HAP-1 (cell line): ENCODE measurements around the gene NKAIN2.

Source experiments
- DNase-seq, 2 experiments: peaks; one replicate each; pipeline ENCODE4 v3.0.0-alpha.2; 2016 to 2020; ENCODE audit warnings: low spot score in 2 of 2
- H3K27me3 ChIP-seq: fragments of 250-450 bp; sonication (Bioruptor Pico); 2 replicates; pipeline ENCODE4 v1.5.1; 2020; ENCODE audit warnings: low read depth, mild to moderate bottlenecking, moderate library complexity
- H3K36me3 ChIP-seq: fragments of 250-450 bp; sonication (Bioruptor Pico); replicated peaks from 2 replicates; pipeline ENCODE4 v1.5.1; 2020; ENCODE audit warnings: mild to moderate bottlenecking
- H3K4me1 ChIP-seq: fragments of 250-450 bp; sonication (Bioruptor Pico); 2 replicates; pipeline ENCODE4 v1.5.1; 2020; ENCODE audit warnings: mild to moderate bottlenecking
- H3K4me3 ChIP-seq: fragments of 250-450 bp; sonication (Bioruptor Pico); 2 replicates; pipeline ENCODE4 v1.5.1; 2020; ENCODE audit warnings: mild to moderate bottlenecking, moderate library complexity
- H3K9me3 ChIP-seq: fragments of 250-450 bp; sonication (Bioruptor Pico); 2 replicates; pipeline ENCODE4 v1.5.1; 2020; ENCODE audit warnings: mild to moderate bottlenecking, moderate library complexity
- in situ Hi-C: fragments of 300-500 bp; cut with MboI; formaldehyde crosslinking; loops from 3 replicates; pipeline ENCODE4 v1.14.3; 2020; ENCODE audit warnings: low sequenced_read_pairs, inconsistent platforms, mixed read lengths

The NKAIN2 gene

DNA sequence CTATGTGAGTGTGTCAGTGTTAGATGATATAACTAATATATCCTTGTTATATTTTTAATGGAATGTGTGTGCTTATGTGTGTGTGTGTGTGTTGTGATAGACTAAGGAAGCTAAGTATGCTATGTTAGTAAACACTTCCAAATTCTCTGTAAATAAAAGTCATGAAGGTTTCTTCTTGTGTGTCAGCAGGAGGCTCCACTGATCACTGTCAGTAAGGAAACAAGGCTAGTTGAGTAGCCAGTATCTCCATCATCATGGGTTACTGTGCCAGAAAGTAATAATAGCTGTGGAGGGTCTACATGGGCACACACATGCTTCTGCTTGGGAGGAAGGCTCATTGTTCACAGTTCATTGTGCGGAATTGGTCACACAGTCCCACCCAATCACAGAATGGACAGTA, 855.8 kb downstream of the NKAIN2 start:
- in situ Hi-C loops, result no loop called here
- Histone ChIP-seq H3K27me3 (no peaks in the 10 kb centered on the region), H3K9me3 (no peaks in the 10 kb centered on the region), H3K4me1 (peaks cover 14% of the 10 kb centered on the region), H3K4me3 (no peak overlapping the region), H3K36me3 (no peaks in the 10 kb centered on the region)
- DNase-seq, result no peak

DNA sequence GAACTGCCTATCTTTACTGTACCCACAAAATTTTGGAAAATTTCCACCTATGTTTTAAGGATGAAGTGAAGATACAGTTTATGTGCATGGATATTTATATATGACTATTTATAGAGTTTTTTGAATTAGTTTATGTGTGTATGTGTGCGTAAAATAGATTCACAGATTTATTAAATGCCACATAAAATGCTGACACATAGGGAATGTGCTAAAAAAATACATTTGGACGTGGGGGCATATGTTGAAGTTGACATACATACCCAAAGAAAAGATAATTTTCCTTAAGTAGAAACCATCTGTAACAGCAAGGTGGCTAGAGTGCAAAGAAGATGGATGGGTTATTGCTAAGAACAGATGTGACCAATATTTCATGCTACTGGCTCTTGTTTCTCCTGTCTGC, 856.5 kb downstream of the NKAIN2 start:
- H3K9me3 ChIP-seq, result no peaks in the 10 kb centered on the region
- no peaks in the 10 kb centered on the region for H3K36me3 ChIP-seq
- in situ Hi-C loops, result no loop called here
- no peaks in the 10 kb centered on the region for H3K27me3 ChIP-seq
- peaks cover 14% of the 10 kb centered on the region for H3K4me1 ChIP-seq
- DNase-seq, result no peak
- H3K4me3 ChIP-seq, result no peak overlapping the region

DNA sequence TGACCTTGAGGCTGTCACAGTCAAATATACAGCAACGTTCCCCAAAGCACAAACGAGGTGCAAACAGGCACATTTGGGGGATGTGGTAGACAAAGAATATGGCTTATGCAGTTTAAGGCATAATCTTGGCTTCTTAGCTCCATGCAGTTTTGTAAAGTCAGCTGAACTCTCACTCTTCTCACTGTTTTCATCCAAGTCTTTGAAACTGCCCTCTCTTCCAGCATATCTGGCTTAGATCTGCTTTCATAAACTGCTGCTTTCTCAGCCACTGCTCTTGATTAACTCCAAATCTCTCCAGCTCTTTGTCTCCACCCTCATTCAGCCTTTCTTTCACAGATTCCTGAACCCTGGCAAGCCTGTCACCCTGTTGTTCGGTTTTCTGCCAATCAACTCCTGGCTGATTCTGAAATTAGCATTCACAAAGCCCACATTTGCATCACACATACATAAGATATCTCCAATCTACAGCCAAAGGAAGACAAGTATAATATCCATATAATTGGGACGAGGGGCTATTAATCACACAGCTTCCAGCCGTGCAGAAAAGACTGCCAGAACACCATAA, 857.5 kb downstream of the NKAIN2 start:
- Histone ChIP-seq H3K4me3 (no peak overlapping the region), H3K36me3 (no peaks in the 10 kb centered on the region), H3K27me3 (no peaks in the 10 kb centered on the region), H3K4me1 (peaks cover 14% of the 10 kb centered on the region), H3K9me3 (no peaks in the 10 kb centered on the region)
- in situ Hi-C loops, result no loop called here
- DNase-seq, result peak; percentile 81 to 98

DNA sequence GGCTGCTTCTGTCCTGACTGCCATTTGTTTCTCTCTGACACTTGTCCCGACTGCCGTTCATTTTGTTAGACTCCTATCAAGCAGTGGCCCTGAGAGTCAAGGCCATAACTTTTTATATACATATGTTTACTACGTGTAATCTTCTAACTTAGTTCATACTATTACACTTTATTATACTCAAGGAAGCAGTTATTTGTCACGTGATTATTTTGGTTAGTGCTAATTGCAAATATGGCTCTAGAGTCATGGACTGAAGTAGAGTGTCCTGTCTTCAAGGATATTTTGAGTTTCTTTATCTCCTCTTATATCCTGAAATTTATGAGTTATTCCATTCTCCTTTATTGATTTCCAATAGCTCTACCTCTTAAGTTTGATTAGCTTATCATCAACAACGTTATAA, 864.4 kb downstream of the NKAIN2 start:
- no peaks in the 10 kb centered on the region for H3K36me3 ChIP-seq
- no peaks in the 10 kb centered on the region for H3K27me3 ChIP-seq
- H3K4me1 ChIP-seq, result no peaks in the 10 kb centered on the region
- H3K9me3 ChIP-seq, result no peaks in the 10 kb centered on the region
- no peak overlapping the region for H3K4me3 ChIP-seq
- in situ Hi-C loops, result no loop called here
- DNase-seq, result no peak

DNA sequence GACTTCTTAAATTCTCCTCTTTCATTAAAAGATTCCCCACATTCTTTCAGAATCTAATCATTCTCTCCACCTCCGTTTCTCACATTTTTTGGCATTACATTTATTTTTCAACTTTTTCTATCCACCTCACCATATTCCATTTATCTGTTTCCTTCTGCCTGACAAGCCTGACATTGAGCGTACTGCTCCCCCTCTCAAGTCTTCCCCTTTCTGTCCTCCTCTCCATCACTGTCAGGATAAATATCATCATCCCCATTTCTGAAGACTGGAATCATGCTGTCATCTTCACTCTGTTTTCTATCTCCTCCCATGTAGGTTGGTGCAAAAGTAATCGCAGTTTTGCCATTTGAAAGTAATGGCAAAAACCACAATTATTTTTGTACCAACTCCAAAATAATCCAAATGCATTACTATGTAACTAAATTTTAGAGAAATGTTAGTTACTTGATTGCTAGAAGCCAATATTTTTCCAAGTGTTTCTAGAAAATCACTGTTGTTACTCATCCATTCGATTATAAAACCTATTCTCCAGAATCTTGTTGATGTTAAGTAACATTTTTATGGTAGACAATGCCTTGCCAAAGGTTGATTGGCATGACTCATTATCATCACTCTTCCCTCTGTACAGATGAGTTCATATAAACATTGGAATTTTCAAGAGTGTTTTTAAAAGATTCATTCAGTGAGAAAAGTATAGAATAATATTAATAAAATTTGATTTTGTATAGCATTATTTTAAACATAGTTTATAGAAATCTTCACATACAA, 866.2 kb downstream of the NKAIN2 start:
- no peaks in the 10 kb centered on the region for H3K36me3 ChIP-seq
- peaks cover 3% of the 10 kb centered on the region; the same call in 1 of the 2 replicates for H3K9me3 ChIP-seq
- DNase-seq, result no peak
- H3K27me3 ChIP-seq, result no peaks in the 10 kb centered on the region
- in situ Hi-C loops, result no loop called here
- no peaks in the 10 kb centered on the region for H3K4me1 ChIP-seq
- no peak overlapping the region for H3K4me3 ChIP-seq

DNA sequence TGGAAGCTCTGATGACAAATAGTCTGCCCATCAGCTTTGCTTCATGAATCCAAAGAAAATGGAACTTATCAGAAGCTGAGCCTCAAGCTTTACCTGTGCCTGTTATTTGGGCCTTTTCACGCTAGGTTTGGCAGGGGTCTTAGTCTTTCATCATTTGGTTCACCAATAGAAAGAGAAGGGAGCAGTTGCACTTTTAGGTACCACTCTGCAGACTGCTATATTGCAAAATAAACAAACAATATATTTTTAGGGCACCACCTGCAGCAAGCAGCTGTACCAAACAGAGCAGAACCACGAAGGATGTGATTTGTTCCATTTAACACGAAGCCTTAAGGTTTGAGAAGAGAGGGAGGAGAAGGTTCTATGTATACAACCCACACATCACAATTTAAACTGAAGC, 867.1 kb downstream of the NKAIN2 start:
- in situ Hi-C loops, result no loop called here
- H3K4me1 ChIP-seq, result no peaks in the 10 kb centered on the region
- no peaks in the 10 kb centered on the region for H3K27me3 ChIP-seq
- H3K36me3 ChIP-seq, result no peaks in the 10 kb centered on the region
- H3K4me3 ChIP-seq, result no peak overlapping the region
- DNase-seq, result no peak
- peaks cover 3% of the 10 kb centered on the region; the same call in 1 of the 2 replicates for H3K9me3 ChIP-seq

DNA sequence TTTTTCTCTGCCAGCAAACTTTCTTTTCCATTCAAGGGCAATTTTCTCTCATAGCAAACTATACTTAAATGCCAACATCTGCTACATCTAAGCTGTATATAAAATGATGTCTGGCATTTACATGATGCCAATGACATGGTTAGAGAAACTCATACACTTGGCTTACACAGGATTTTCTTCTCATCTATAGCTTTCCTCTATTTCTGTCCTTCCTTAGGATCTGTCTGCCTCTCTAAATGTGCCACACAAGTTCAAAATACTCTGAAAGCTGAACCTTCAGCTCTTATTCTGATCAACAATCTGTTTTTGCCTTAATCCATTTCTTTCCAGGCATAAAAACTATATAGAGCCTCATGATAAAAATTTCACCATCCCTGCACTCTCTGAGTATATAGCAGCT, 867.7 kb downstream of the NKAIN2 start:
- Histone ChIP-seq H3K4me1 (no peaks in the 10 kb centered on the region), H3K27me3 (no peaks in the 10 kb centered on the region), H3K36me3 (no peaks in the 10 kb centered on the region), H3K9me3 (peaks cover 3% of the 10 kb centered on the region; the same call in 1 of the 2 replicates), H3K4me3 (no peak overlapping the region)
- in situ Hi-C loops, result no loop called here
- no peak for DNase-seq

DNA sequence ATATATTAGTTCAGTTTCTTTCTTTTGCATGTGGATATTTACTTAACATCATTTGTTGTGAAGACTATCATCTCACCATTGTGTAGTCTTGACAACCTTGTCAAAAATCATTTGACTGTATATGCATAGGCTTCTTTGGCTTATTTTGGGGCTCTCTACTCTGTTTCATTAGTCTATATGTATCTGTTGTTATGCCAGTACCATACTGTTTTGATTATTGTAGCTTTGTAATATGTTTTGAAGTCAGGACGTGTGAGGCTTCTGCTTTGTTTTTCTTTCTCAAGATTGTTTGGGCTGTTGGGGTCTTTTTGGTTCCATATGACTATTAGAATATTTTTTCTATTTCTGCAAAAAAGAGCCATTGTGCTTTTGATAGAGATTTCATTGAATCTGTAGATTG, 870.4 kb downstream of the NKAIN2 start:
- H3K4me1 ChIP-seq, result no peaks in the 10 kb centered on the region
- H3K4me3 ChIP-seq, result no peak overlapping the region
- peaks cover 3% of the 10 kb centered on the region; the same call in 1 of the 2 replicates for H3K9me3 ChIP-seq
- no peak for DNase-seq
- in situ Hi-C loops, result no loop called here
- H3K36me3 ChIP-seq, result no peaks in the 10 kb centered on the region
- no peaks in the 10 kb centered on the region for H3K27me3 ChIP-seq

DNA sequence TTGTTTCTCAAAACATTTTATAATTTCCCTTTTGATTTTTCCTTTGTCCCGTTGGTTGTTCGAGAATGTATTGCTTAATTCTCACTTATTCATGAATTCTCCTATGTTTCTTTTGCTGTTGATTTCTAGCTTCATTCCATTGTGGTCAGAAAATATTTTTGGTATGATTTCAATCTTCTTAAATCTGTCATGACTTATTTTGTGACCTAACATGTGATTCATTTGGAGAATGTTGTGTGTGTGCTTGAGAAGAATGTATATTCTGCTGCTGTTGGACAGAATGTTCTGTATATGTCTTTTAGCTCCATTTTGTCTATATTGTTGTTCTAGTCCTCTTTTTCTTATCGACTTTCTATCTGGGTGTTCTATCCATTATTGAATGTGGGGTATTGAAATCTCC, 872.4 kb downstream of the NKAIN2 start:
- peaks cover 3% of the 10 kb centered on the region; the same call in 1 of the 2 replicates for H3K9me3 ChIP-seq
- H3K4me3 ChIP-seq, result no peak overlapping the region
- no peaks in the 10 kb centered on the region for H3K4me1 ChIP-seq
- no peak for DNase-seq
- in situ Hi-C loops, result no loop called here
- no peaks in the 10 kb centered on the region for H3K27me3 ChIP-seq
- no peaks in the 10 kb centered on the region for H3K36me3 ChIP-seq

DNA sequence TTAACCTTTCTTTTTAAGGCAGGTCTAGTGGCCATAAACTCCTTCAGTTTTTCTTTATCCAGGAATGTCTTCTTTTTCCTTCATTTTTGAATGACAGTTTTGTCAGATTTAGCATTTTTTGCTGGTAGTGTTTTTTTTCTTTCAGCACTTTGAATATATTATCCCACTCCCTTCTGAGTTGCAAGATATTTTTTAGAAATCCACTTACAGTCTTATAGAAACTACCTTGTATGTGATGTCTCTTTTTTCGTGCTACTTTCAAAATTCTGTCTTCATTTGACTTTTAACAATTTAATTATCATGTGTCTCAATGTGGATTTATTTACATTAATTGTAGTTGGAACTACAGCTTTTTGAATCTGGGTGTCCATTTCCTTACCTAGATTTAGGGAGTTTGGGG, 874.2 kb downstream of the NKAIN2 start:
- no peaks in the 10 kb centered on the region for H3K36me3 ChIP-seq
- H3K27me3 ChIP-seq, result no peaks in the 10 kb centered on the region
- in situ Hi-C loops, result no loop called here
- DNase-seq, result no peak
- H3K4me3 ChIP-seq, result no peak overlapping the region
- H3K9me3 ChIP-seq, result peaks cover 3% of the 10 kb centered on the region; the same call in 1 of the 2 replicates
- H3K4me1 ChIP-seq, result no peaks in the 10 kb centered on the region

DNA sequence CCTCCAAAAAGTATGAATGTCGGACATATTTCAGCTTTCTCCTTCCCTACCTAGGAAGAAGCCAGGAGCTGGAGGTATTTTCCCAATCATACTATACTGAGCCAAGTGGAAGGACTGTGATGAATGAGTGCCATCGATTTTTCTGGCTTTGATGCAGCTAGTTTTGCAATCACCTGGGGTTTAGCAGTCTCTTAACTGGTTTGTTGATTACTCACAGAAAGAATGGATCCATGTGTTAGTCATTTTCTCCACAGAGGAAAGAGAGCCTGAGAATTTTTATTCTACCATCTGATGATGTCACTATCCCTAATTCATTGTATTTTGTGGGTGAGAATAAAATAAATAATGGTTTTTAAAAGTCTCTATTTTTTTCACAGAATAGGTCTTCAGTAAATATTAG, 875.7 kb downstream of the NKAIN2 start:
- no peak for DNase-seq
- H3K36me3 ChIP-seq, result no peaks in the 10 kb centered on the region
- H3K4me1 ChIP-seq, result no peaks in the 10 kb centered on the region; the same call in 1 of the 2 replicates
- no peak overlapping the region for H3K4me3 ChIP-seq
- H3K9me3 ChIP-seq, result no peaks in the 10 kb centered on the region
- H3K27me3 ChIP-seq, result no peaks in the 10 kb centered on the region; the same call in 1 of the 2 replicates
- in situ Hi-C loops, result no loop called here

DNA sequence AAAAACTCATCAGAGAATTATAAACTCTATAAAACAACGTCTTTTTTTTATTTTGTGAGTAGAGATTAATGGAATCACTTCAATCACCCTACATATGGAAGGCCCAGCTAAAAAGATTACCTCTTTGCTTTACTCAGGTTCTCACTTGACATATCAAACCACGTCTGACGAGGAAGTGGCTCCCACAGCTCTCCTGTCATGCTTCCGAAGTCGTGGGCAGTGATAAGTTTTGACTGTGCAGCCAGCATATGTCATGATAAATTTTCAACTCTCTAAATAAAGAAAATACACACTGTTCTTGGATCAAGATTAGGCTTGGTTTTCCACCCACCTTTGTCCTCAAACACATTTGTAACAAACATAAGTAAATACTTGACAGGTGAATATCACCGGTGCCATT, 879.1 kb downstream of the NKAIN2 start:
- H3K27me3 ChIP-seq, result no peaks in the 10 kb centered on the region; the same call in 1 of the 2 replicates
- no peaks in the 10 kb centered on the region; the same call in 1 of the 2 replicates for H3K4me1 ChIP-seq
- no peaks in the 10 kb centered on the region for H3K9me3 ChIP-seq
- DNase-seq, result no peak
- in situ Hi-C loops, result no loop called here
- H3K4me3 ChIP-seq, result no peak overlapping the region
- no peaks in the 10 kb centered on the region for H3K36me3 ChIP-seq

DNA sequence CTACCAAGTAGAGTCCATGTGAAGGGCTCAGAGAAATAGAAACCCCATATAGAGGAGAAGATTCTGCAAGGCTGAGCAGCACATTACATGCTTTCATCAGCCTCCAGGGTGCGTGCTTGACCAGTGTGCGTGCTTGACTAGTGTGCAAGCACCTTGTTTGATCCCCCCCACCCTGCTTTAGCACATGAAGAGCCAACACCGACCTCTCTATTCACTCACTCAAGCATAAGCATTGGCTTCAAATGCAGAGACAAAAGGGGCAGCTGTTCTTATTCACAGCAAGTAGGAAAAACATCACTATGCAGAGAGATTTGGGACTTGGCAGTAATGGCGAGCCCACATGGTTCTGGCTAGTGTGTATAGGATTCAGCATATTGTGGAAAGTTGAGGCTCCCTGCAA, 879.8 kb downstream of the NKAIN2 start:
- no peaks in the 10 kb centered on the region for H3K9me3 ChIP-seq
- H3K4me3 ChIP-seq, result no peak overlapping the region
- H3K27me3 ChIP-seq, result no peaks in the 10 kb centered on the region; the same call in 1 of the 2 replicates
- peak; percentile 28 to 66 for DNase-seq
- no peaks in the 10 kb centered on the region; the same call in 1 of the 2 replicates for H3K4me1 ChIP-seq
- H3K36me3 ChIP-seq, result no peaks in the 10 kb centered on the region
- in situ Hi-C loops, result no loop called here

DNA sequence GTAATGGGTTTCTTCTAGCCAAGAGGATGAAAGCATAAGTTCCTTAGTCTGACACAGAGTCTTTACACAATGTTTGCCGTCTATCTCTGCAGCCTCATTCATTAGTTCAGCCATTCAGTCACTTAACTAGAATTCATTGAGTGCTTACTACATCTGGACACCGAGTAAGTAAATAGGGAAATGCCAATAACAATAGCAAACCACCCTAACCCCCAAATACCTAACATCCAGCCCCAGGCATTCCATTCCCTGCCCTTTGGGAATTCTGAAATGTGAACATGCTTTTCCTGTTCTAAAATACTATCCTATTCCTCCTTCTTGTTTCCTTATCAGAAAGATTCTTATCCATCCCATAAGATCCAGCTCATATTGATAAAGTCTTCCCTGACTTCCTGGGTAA, 881.0 kb downstream of the NKAIN2 start:
- H3K36me3 ChIP-seq, result no peaks in the 10 kb centered on the region
- H3K9me3 ChIP-seq, result no peaks in the 10 kb centered on the region
- in situ Hi-C loops, result no loop called here
- no peak overlapping the region for H3K4me3 ChIP-seq
- no peak for DNase-seq
- no peaks in the 10 kb centered on the region; the same call in 1 of the 2 replicates for H3K27me3 ChIP-seq
- no peaks in the 10 kb centered on the region; the same call in 1 of the 2 replicates for H3K4me1 ChIP-seq
